HG02759 (cell line): ENCODE measurements around the gene MPI.
"Not testable (repeated sequence)": the region's sequence is repeated elsewhere in the genome, so short reads cannot be mapped to it uniquely, and the experiment has no call there.

Source experiments
- ATAC-seq: cut with Tn5 transposase; IDR thresholded peaks from one replicate; pipeline ENCODE4 v1.9.1; 2021; ENCODE audit warnings: mild to moderate bottlenecking, moderate library complexity; ENCODE audit not compliant: unreplicated experiment

Gene MPI

GRCh38 chr15:74924525-74924924 is 34.7 kb downstream of the MPI start:
- ATAC-seq: no peak

DNA sequence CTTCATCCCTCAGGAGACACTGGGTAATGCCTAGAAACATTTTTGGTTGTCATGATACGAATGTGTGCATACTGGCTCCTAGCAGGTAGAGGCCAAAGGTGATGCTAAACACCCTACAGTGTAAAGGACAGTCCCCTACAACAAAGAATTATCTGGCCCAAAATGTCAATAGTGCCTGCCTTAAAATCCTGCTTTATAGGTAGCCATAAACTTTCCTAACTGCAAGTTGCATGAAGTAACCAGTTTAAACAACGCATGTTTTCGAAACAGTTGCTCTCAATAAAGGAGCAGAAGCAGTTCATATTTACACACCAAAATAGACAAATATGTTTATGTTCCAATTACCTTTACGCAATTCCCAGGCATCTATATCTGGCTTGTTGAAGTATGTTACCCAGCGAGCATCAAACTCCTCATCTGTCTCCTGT is 38.9 kb downstream of the MPI start:
- no peak for ATAC-seq

DNA sequence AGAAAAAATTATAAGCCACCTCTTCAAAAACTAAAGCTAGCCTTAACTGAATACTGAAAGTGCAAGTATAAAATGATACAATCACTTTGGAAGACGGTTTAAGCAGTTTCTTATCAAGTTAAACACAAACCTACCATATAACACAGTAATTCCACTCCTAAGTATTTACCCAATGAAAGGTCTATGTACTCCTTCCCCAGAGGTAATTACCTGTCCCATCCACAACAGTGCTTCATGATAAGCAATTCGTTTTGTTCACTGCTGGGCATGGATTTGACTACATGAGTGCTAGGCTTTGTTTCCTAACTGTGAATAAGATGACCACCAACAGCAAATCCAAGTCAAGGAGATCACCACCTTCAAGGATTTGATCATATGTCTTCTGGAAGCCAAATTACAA is 43.7 kb downstream of the MPI start:
- ATAC-seq: no peak

DNA sequence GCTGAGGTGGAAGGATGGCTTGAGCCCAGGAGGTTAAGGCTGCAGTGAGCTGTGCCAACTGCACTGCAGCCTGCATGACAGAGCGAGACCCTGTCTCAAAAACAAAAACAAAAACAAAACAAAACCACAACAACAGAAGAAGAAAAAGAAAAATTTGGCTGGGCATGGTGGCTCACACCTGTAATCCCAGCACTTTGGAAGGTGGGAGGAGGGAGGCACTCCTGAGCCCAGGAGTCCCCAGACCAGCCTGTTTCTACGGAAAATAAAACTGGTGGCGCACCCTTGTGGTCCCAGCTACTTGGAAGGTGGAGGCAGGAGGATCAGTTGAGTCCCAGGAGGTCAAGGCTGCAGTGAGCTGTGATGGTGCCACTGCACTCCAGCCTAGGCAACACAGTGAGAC is 45.4 kb downstream of the MPI start:
- not testable (repeated sequence) for ATAC-seq

DNA sequence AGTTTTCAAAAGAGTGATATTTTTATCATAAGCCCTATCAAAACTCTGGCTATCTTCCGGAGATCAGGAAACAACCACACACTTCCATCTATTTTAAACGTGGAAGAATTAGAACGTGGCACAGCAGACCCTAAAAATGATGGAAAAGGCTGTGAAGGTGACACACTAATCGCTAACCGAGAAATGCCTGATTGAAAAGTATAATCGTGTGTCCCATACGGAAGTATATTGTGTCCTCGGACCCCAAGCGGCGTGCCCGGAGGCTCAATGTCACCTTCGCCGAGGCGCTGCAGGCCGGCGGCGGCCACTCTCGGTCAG is 47.4 kb downstream of the MPI start:
- ATAC-seq: no peak

DNA sequence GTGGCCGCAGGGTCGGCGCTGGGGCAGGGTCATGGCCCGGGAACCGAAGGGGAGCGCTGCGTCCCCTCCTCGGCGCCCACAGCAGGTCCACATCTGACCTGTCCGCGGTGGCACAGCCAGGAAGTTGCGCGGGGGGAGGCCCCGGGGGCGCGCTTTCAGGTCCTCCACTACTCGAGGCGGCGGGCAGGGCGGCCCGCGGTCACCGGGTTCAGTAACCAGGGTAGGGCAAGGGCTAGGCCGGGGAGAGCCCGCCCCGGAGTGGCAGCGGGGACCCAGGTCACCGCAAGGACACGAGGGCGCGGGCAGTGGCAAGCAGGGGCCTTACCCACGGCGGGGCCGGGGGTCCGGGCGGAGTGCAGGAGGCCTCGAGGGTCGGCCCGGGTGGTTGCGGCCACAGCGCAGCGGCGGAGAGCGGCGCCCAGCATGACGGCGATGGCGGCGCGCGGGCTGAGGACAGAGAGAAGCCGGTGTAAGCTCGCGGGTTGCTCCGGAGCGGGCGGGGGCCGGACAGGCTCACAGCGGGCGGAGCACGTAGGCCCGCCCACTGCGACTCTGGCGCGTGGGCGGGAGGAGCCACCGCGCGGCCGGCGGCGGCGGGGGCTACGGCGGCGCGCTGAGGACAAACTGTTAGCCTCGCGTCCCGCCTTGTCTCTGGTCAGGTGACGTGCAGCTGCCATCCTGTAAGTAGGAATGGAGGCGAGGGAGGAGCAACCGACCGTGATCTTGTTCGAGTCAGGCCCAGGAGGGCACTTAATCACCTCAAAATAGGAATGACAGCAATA is 47.9 kb downstream of the MPI start, which contains the start of gene COX5A:
COX5A (minus strand) TSS at position 484 of the 782 bp plus-strand sequence; CDS start at position 425, 59 bp downstream.
- ATAC-seq: peak; percentile 91

DNA sequence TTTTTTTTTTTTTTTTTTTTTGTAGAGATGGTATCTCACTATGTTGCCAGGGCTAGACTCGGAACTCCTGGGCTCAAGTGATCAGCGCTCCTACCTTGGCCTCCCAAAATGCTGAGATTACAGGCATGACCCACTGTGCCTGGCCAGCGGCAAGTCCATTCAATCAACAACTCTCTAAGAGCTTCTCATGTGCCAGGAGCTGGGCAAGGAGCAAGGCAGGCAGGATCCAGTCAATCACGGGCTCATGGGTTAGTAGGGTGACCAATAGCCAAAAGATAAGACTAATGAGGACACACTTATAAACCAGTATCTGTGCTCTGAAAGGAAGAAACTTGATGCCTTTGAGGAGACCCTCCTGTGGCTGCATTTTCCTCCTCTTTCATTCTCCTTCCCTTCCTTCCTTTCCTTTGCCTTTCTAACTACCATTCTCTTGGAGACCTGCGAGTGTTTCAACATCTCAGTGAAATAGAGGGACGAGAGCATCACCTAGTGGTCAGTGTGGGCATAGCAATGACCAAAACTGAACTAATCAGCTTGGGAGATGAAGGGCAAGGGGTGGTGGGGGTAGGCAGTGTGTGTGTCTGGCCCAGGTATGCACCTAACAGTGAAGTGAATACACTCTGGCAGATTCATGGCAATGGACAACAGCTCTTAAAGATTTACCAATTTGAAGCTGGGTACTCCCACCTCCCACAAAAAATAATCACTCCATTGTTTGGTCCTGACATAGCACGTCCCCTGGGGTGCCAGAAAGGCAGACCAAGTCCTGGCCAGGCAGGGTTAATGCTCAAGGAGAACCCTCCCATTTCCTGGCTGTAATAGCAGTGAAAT is 60.5 kb downstream of the MPI start:
- no peak for ATAC-seq

- no peak for ATAC-seq
Measured at GRCh38 chr15:74951006-74951405, 61.2 kb downstream of the MPI start.
